ENCODE data around the gene PDK2.
A peak's percentile ranks its signal among the peaks of the same experiment; 100 is the strongest.

The PDK2 gene

DNA sequence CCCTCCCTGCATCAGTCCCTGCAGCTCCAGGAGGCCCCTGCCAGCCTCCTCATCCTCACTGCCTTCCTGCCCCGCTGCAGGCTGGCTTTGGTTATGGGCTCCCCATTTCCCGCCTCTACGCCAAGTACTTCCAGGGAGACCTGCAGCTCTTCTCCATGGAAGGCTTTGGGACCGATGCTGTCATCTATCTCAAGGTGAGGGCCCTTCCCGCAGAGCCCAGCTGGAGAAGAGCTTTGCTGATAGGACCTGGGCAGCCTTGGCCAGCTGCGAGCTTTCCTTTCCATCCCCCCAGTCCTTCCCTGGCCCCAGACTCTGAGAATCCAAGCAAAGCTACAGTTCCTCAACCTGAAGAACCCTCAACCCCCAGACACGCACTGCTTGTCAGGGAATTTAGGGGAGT is 14.1 kb downstream of the PDK2 start:
- H3K4me3 ChIP-seq (ENCODE audit: low read depth, low read length), result no peak overlapping the region
- DNase-seq (ENCODE audit: low read depth), result no peak
- TF ChIP-seq, protein P1, sequence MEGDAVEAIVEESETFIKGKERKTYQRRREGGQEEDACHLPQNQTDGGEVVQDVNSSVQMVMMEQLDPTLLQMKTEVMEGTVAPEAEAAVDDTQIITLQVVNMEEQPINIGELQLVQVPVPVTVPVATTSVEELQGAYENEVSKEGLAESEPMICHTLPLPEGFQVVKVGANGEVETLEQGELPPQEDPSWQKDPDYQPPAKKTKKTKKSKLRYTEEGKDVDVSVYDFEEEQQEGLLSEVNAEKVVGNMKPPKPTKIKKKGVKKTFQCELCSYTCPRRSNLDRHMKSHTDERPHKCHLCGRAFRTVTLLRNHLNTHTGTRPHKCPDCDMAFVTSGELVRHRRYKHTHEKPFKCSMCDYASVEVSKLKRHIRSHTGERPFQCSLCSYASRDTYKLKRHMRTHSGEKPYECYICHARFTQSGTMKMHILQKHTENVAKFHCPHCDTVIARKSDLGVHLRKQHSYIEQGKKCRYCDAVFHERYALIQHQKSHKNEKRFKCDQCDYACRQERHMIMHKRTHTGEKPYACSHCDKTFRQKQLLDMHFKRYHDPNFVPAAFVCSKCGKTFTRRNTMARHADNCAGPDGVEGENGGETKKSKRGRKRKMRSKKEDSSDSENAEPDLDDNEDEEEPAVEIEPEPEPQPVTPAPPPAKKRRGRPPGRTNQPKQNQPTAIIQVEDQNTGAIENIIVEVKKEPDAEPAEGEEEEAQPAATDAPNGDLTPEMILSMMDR (IDR thresholded peaks at IDR 0.05; ENCODE audit: control insufficient read depth, extremely low read depth, insufficient read depth), result no peak

DNA sequence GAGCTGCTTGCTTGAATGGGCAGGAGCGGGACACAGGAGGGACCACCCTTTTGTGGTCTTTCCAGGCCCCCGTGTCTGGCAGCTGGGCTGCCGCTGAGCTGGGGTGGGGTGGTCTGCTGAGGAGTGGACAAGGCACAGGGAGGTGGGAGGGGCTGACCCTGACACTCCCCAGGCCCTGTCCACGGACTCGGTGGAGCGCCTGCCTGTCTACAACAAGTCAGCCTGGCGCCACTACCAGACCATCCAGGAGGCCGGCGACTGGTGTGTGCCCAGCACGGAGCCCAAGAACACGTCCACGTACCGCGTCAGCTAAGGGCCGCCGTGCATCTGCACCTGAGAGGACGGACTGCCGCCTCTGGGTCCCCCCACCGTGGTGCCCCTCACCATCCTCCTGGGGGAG is 14.6 kb downstream of the PDK2 start:
- no peak for DNase-seq (ENCODE audit: low read depth)
- no peak overlapping the region for H3K4me3 ChIP-seq (ENCODE audit: low read depth, low read length)
- TF ChIP-seq, protein P1 (IDR thresholded peaks at IDR 0.05; ENCODE audit: control insufficient read depth, extremely low read depth, insufficient read depth), result no peak

DNA sequence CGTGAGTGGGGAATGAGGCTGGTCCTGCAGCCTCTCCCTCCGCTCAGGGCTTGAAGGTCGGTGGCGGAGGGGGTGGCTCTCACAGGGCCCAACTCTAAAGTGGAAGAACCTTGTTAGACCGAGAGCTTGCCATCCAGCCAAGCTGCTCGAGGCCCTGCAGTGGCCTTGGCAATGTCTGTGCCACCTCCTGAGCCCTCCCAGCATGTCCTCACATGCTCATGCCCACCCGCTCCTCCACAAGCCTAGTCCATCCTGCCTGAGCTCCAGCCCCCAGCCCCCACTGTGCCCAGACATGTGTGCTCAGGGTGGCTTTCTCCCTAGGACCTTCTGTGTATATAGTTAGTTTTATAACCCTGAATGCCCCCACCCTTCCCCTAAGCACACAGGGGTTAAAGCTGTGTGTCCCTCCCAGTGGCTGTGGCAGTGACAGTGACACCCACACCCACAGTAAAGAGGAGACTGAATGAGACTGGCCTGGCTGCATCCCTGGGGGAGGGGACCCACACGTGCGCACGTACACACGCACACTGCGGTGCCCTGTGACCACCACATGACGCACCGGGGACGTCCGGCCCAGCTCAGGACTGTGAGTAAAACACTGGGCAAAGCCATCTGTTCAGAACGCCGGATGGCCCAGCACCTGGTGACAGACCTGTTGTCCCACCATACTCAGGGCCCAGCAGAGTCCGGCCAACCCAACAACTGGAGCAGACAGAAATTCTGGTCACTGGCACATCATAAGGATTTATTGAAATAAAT is 15.6 kb downstream of the PDK2 start:
- TF ChIP-seq, protein P1 (IDR thresholded peaks at IDR 0.05; ENCODE audit: control insufficient read depth, extremely low read depth, insufficient read depth), result no peak
- H3K4me3 ChIP-seq (ENCODE audit: low read depth, low read length), result no peak overlapping the region
- DNase-seq (ENCODE audit: low read depth), result no peak

DNA sequence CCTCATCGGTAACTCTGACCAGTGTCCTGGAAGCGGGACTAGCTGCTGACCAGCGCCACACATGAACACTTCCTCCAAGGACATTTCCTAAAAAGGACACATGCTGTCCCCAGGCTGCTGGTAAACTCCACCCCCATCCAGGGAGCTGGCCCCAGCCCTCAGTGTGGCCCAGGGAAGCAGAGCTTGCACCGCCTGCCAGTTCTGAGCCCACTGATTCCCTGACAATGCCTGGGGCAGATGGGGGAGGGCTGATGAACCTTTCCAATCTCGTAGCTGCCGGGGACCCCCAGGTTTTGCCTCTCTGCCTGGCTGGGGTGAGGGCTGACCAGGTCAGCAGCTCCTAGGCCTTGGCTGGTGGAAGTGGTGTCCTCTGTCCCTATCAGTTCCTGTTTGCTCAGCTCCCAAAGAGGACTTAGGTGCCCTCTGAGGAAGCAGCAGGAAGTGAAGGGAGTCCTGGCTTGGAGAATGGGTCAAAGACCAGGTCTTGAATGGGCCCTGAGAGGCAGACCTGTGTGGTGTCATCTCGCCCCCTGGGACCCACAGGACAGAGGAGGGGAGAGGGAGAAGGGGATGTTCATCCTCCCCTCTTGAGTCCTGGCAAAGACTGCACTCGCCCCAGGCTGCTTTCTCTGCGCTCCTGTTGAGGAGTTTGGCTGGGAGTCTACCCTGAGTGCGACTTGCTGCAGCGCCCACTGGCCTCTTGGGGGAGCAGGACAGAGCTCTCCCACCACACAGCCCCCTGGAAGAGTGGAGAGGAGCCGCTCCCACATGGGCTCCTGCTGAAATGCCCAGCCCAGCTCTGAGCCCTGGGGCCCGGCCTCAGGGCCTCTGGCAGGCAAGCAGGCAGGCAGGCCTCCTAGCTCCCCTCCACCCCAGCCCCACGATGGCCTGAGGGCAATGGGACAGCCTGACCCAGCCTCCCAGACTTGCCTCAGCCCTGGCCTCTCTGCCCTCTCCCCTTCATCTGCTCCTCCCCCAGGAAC is 16.8 kb downstream of the PDK2 start:
- peak; percentile 37 for DNase-seq (ENCODE audit: low read depth)
- no peak overlapping the region for H3K4me3 ChIP-seq (ENCODE audit: low read depth, low read length)
- TF ChIP-seq, protein P1 (IDR thresholded peaks at IDR 0.05; ENCODE audit: control insufficient read depth, extremely low read depth, insufficient read depth), result no peak

DNA sequence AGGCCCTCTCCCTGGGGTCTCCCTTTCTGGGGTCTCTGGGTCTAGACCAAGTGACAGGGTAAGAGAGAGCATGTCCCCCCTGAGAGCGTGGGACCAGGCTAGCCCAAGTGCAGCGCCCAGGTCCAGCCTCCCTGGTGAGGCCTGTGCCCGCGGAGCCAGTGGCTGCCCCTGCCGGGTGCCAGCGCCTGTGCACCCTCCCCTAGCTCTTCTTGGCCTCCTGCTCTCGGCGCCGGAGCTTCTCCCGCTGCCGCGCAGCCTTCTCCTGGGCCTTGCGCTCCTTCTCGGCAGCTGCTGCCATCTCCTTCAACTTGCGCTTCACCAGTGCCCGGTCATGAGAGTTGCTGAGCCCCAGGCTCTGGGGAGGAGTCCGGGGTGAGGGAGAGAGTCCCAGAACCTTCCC is 17.5 kb downstream of the PDK2 start:
- H3K4me3 ChIP-seq (ENCODE audit: low read depth, low read length), result no peak overlapping the region
- DNase-seq (ENCODE audit: low read depth), result no peak
- TF ChIP-seq, protein P1 (IDR thresholded peaks at IDR 0.05; ENCODE audit: control insufficient read depth, extremely low read depth, insufficient read depth), result no peak

DNA sequence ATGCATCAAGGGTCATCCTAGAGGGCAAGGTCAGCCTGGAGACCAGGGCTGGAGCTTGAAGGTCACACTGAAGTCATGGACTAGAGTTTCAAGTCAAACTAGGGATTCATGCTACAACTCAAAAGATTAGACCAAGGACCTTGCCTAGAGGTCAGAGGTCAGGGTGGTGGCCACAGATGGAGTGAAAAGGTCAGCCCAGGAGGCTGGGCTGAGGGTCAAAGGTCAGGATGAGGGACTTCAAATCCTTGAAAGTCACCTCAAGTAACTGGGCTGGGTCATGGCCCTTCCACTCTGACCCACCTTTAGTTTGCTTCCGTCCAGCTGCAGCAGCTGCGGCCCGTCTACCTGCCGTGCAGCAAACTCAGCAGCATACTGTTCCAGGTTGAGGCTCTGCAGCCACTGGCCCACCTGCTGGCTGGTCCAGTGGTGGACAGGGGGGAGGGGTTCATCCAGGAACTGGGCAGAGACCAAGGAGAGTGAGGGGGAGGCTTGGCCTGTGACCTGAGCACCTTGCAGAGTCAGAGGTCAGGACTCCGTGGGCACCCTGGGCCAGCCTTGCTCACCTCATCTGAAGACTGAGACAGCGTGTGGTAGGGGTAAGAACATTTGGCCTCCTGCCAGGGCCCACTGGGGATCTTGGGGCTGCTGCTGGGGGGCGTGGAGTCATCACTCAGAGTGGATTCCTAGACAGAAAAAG is 18.6 kb downstream of the PDK2 start:
- TF ChIP-seq, protein P1 (IDR thresholded peaks at IDR 0.05; ENCODE audit: control insufficient read depth, extremely low read depth, insufficient read depth), result no peak
- DNase-seq (ENCODE audit: low read depth), result no peak
- no peak overlapping the region for H3K4me3 ChIP-seq (ENCODE audit: low read depth, low read length)

Measured in LNCaP clone FGC (cell line).